Measurements from ENCODE around the gene C12orf56.
A peak's percentile ranks its signal among the peaks of the same experiment; 100 is the strongest.
"Not testable (repeated sequence)": the region's sequence is repeated elsewhere in the genome, so short reads cannot be mapped to it uniquely, and the experiment has no call there.

C12orf56 gene

GRCh38 chr12:64293174-64293573 lies 97.4 kb downstream of the C12orf56 start:
- not testable (repeated sequence) for H3K36me3 Mint-ChIP-seq; H3K4me3 Mint-ChIP-seq; DNase-seq (ENCODE audit: low spot score in 2 of 2); H3K9me3 Mint-ChIP-seq; H3K27ac Mint-ChIP-seq; H3K4me1 Mint-ChIP-seq; ATAC-seq

GRCh38 chr12:64286521-64286920 lies 104.0 kb downstream of the C12orf56 start:
- Mint-ChIP-seq H3K27ac (no peak overlapping the region), H3K36me3 (no peaks in the 10 kb centered on the region), H3K9me3 (no peaks in the 10 kb centered on the region), H3K4me1 (no peaks in the 10 kb centered on the region), H3K4me3 (no peak overlapping the region)
- no peak for ATAC-seq
- no peak for DNase-seq (ENCODE audit: low spot score in 2 of 2)

DNA sequence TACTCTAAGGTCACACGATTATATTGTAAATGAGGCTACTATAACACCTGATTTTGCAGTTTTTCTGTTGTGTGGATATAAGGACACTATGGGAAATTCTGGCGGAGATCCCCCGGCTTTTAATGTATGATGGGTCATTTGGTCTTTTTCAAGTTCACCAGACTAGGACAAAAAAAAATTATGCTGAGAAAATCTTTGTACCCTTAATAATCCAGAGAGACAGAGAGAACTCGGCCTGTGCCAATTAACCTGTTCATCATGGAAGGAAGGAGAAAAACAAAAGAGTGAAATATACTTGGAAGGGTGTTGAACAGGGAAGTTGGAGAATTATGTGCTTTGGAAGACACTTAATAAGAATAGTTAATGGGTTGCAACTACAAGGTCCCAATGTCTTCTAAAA lies 106.3 kb downstream of the C12orf56 start:
- no peaks in the 10 kb centered on the region for H3K4me1 Mint-ChIP-seq
- no peaks in the 10 kb centered on the region for H3K9me3 Mint-ChIP-seq
- no peak overlapping the region for H3K27ac Mint-ChIP-seq
- no peaks in the 10 kb centered on the region for H3K36me3 Mint-ChIP-seq
- ATAC-seq (no peak), DNase-seq (ENCODE audit: low spot score in 2 of 2) (no peak)
- H3K4me3 Mint-ChIP-seq: no peak overlapping the region

GRCh38 chr12:64278421-64278820 lies 112.1 kb downstream of the C12orf56 start:
- H3K4me1 Mint-ChIP-seq: no peaks in the 10 kb centered on the region
- no peak for ATAC-seq
- H3K9me3 Mint-ChIP-seq: no peaks in the 10 kb centered on the region
- no peak overlapping the region for H3K27ac Mint-ChIP-seq
- no peak for DNase-seq (ENCODE audit: low spot score in 2 of 2)
- H3K36me3 Mint-ChIP-seq: no peaks in the 10 kb centered on the region
- no peak overlapping the region for H3K4me3 Mint-ChIP-seq

DNA sequence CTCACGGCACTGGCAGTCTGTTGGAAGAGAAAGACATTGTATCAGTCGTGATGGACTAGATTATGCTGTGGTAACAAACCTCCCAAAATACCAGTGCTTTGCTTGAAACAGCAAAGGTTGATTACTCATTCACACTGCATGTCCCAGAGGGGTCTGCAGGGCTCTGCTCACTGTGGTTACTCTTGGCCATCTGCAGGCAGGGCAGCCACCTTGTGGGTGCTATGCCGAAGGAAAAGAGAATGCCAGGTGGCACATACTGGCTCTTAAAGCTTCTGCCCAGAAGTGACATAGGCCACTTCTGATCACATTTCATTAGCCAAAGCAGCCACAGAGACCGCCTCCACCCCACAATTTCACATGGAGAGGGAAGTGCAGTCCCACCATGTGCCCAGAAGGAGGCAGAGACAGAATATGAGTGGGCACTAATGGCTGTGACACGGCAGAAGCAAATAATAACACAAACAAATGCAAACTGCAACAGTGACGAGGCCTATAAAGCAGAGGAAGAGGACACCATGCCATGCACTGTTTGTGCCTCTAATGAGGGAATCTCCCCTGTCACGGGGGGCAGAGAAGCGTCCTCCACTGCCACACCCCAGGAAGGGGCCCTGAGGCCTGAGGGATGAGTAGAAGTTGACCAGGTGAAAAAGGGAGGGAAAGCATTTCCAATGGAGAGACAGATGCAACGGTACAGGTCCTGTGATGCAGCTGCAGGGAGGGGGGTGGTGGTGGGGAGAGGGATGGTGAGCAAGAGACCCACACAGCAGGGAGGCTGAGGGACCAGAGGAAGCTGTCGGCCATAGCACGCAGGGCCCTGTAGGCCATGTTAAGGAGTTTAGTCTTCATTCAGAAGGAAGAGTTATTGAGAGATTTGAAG lies 116.8 kb downstream of the C12orf56 start:
- no peaks in the 10 kb centered on the region for H3K36me3 Mint-ChIP-seq
- H3K27ac Mint-ChIP-seq: no peak overlapping the region
- no peaks in the 10 kb centered on the region for H3K9me3 Mint-ChIP-seq
- no peak overlapping the region for H3K4me3 Mint-ChIP-seq
- H3K4me1 Mint-ChIP-seq: no peaks in the 10 kb centered on the region
- peak; percentile 57 for ATAC-seq
- no peak for DNase-seq (ENCODE audit: low spot score in 2 of 2)

DNA sequence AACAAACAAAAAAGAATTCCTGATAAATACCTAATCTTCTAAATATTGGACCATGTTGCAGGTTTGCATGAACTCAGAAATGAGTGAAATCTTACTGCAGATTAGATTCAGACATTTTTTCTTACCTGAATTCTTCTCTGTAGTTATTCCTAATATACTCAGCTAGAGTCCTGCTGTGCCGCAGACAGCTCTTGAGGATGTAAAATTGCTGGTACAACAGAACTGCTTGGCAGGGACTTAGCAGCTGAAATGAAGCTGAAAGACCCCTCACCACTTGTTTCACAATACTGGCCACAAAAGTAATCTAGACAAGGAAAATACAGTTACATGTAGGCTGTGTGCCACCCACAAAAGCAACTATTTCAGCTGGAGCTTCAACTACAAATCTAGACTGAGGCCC lies 120.1 kb downstream of the C12orf56 start:
- no peak for ATAC-seq
- Mint-ChIP-seq H3K27ac (no peak overlapping the region), H3K36me3 (no peaks in the 10 kb centered on the region), H3K9me3 (no peaks in the 10 kb centered on the region), H3K4me3 (no peak overlapping the region), H3K4me1 (no peaks in the 10 kb centered on the region)
- DNase-seq (ENCODE audit: low spot score in 2 of 2): no peak

DNA sequence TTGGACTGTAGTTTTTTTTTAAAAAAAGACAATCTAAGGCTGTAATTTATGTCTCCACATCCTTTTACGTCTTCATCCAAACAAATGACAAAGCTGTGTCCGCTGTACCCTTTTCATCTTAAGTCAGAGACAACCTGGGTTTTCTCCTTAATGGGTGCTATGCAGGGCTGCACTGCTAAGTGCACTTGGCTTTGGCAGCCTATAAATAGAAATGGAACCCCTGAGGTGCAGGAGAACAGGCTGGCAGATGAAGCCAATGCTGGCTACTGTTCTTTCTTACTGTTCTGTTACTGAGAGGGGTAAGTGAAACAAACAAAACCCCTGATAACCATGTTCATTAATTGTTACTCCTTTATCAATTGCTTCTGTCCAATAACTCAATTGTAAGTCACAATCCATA lies 121.4 kb downstream of the C12orf56 start:
- no peaks in the 10 kb centered on the region for H3K36me3 Mint-ChIP-seq
- H3K9me3 Mint-ChIP-seq: no peaks in the 10 kb centered on the region
- H3K27ac Mint-ChIP-seq: no peak overlapping the region
- ATAC-seq: no peak
- no peak for DNase-seq (ENCODE audit: low spot score in 2 of 2)
- H3K4me1 Mint-ChIP-seq: no peaks in the 10 kb centered on the region
- H3K4me3 Mint-ChIP-seq: no peak overlapping the region

GRCh38 chr12:64268409-64268808 lies 122.1 kb downstream of the C12orf56 start:
- DNase-seq (ENCODE audit: low spot score in 2 of 2) (no peak), ATAC-seq (no peak)
- no peaks in the 10 kb centered on the region for H3K9me3 Mint-ChIP-seq
- no peaks in the 10 kb centered on the region for H3K4me1 Mint-ChIP-seq
- no peaks in the 10 kb centered on the region for H3K36me3 Mint-ChIP-seq
- no peak overlapping the region for H3K4me3 Mint-ChIP-seq
- no peak overlapping the region for H3K27ac Mint-ChIP-seq

DNA sequence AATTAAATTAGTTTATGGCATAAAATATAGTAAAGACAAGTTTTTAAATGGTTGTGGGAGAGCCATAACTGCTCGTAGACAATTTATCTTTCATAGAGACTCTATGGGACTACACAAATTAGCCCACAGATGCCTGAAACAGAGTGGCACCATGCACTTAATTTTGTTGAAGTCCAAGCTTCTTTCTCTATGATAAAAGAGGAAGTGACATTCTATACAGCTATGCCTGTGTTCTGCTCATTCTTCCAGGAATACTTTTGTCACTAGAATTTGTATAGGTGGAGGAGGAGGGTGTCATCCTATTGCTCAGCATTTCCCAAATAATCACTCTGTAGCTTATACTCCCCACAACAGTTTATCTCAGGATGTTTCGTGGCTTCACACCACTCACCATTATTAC lies 124.7 kb downstream of the C12orf56 start:
- DNase-seq (ENCODE audit: low spot score in 2 of 2) (no peak), ATAC-seq (peak; percentile 48)
- Mint-ChIP-seq H3K4me1 (no peaks in the 10 kb centered on the region), H3K27ac (no peak overlapping the region), H3K36me3 (no peaks in the 10 kb centered on the region), H3K4me3 (no peak overlapping the region), H3K9me3 (no peaks in the 10 kb centered on the region)

DNA sequence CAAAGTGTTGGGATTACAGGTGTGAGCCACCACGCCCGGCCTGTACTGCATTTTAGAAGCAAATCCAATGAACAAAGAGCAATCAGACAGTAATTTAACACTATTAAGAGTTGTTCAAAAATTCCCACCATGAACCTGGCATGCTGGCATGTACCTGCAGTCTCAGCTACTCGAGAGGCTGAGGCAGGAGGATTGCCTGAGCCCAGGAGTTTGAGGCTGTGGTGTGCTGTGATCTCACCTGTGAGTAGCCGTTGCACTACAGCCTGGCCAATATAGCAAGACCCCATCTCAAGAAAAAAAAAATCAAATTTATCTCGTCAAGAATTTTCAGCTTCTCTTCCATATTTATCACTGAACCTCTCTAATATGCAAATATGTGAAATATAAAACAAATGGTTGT lies 128.7 kb downstream of the C12orf56 start:
- no peak overlapping the region for H3K27ac Mint-ChIP-seq
- no peak overlapping the region for H3K4me3 Mint-ChIP-seq

GRCh38 chr12:64258576-64258975 lies 132.0 kb downstream of the C12orf56 start:
- Mint-ChIP-seq H3K4me1 (no peaks in the 10 kb centered on the region), H3K36me3 (no peaks in the 10 kb centered on the region), H3K4me3 (no peak overlapping the region), H3K27ac (no peak overlapping the region), H3K9me3 (no peaks in the 10 kb centered on the region)
- ATAC-seq (no peak), DNase-seq (ENCODE audit: low spot score in 2 of 2) (no peak)

More for the DNA sequence above, 128.7 kb downstream of the C12orf56 start:
- Mint-ChIP-seq H3K36me3 (no peaks in the 10 kb centered on the region), H3K9me3 (no peaks in the 10 kb centered on the region), H3K4me1 (no peaks in the 10 kb centered on the region)
- no peak for DNase-seq (ENCODE audit: low spot score in 2 of 2)
- no peak for ATAC-seq

- Mint-ChIP-seq H3K36me3 (no peaks in the 10 kb centered on the region), H3K27ac (peak overlapping the region; percentile 23), H3K9me3 (no peaks in the 10 kb centered on the region), H3K4me3 (no peak overlapping the region), H3K4me1 (no peaks in the 10 kb centered on the region)
- ATAC-seq: no peak
- DNase-seq (ENCODE audit: low spot score in 2 of 2): no peak
Observed at GRCh38 chr12:64256166-64256800, 134.3 kb downstream of the C12orf56 start.

- Mint-ChIP-seq H3K27ac (no peak overlapping the region), H3K36me3 (no peaks in the 10 kb centered on the region), H3K9me3 (no peaks in the 10 kb centered on the region), H3K4me3 (no peak overlapping the region), H3K4me1 (no peaks in the 10 kb centered on the region)
- no peak for ATAC-seq
- DNase-seq (ENCODE audit: low spot score in 2 of 2): no peak
Observed at GRCh38 chr12:64255249-64255648, 135.3 kb downstream of the C12orf56 start.

DNA sequence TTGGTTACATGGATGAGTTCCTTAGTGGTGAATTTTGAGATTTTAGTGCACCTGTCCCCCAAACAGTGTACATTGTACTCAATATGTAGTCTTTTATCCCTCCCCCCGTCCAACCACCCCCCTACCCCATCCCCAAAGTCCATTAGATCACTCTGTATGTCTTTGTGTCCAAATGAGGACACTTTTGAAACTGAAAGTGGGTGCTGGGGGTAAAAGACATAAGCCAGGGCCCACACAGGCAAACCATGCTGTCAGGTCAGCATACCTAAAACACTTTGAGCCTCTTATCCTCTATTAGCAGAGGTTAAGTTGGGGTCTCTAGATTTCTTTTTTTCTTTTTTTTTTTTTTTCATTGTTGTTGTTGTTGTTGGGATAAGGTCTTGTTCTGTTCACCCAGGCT lies 137.2 kb downstream of the C12orf56 start:
- Mint-ChIP-seq H3K4me3 (no peak overlapping the region), H3K4me1 (no peaks in the 10 kb centered on the region), H3K27ac (no peak overlapping the region), H3K36me3 (no peaks in the 10 kb centered on the region), H3K9me3 (no peaks in the 10 kb centered on the region)
- DNase-seq (ENCODE audit: low spot score in 2 of 2): no peak
- ATAC-seq: no peak

GRCh38 chr12:64252681-64253080 lies 137.9 kb downstream of the C12orf56 start:
- DNase-seq (ENCODE audit: low spot score in 2 of 2): no peak
- ATAC-seq: no peak
- Mint-ChIP-seq H3K36me3 (no peaks in the 10 kb centered on the region), H3K27ac (no peak overlapping the region), H3K4me3 (no peak overlapping the region), H3K4me1 (no peaks in the 10 kb centered on the region), H3K9me3 (no peaks in the 10 kb centered on the region)

- H3K27ac Mint-ChIP-seq: no peak overlapping the region
- no peak for ATAC-seq
Observed at GRCh38 chr12:64243809-64244208, 146.7 kb downstream of the C12orf56 start.

More at GRCh38 chr12:64243809-64244208, 146.7 kb downstream of the C12orf56 start:
- H3K36me3 Mint-ChIP-seq: no peaks in the 10 kb centered on the region
- no peaks in the 10 kb centered on the region for H3K4me1 Mint-ChIP-seq
- H3K9me3 Mint-ChIP-seq: no peaks in the 10 kb centered on the region
- H3K4me3 Mint-ChIP-seq: no peak overlapping the region
- no peak for DNase-seq (ENCODE audit: low spot score in 2 of 2)

Data from stimulated activated effector memory CD8-positive, alpha-beta T cell treated with anti-CD3 and anti-CD28 coated beads, Interleukin-12 subunit alpha, Interleukin-12 subunit beta, amount 100 ng/mL, for 72 hours (primary cell).